Gastrocnemius medialis (tissue), 4 donors: ENCODE results near the gene DKKL1. TPM values are rescaled to one million over a fixed set of nuclear protein-coding genes. Genes with fewer than 3 reads are reported as not detected.

ENCODE experiments used
- ATAC-seq, 2 donors: fragments of 150-250 bp; one replicate each; pipeline ENCODE4 v1.9.1; 2016
- DNase-seq, 2 donors: peaks; one replicate each; pipeline ENCODE4 v3.0.0-alpha.2; 2019
- H3K27ac ChIP-seq, 4 donors: fragments of 200-600 bp; sonication (generic); 1 replicate in 1 of 4; 2 replicates in 3 of 4; pipeline ENCODE4 v1.5.1; 2016 to 2018; ENCODE audit warnings: mild to moderate bottlenecking in 2 of 4, moderate library complexity in 1 of 4
- H3K27me3 ChIP-seq, 3 donors: fragments of 200-600 bp; sonication (generic) in 2 of 3; 1 replicate in 1 of 3; 2 replicates in 2 of 3; pipeline versions ENCODE4 v1.5.1 to v1.6.0; 2016 to 2019; ENCODE audit warnings: mild to moderate bottlenecking in 1 of 3, moderate library complexity in 1 of 3
- H3K36me3 ChIP-seq, 2 donors: fragments of 200-600 bp; sonication (generic) in 1 of 2; one replicate each; pipeline ENCODE4 v1.5.1; 2017 to 2018
- H3K4me1 ChIP-seq, 2 donors: fragments of 200-600 bp; sonication (generic) in 1 of 2; one replicate each; pipeline ENCODE4 v1.5.1; 2016 to 2017; ENCODE audit warnings: mild to moderate bottlenecking in 2 of 2
- H3K4me3 ChIP-seq, 4 donors: fragments of 200-600 bp; sonication (generic) in 3 of 4; 1 replicate in 1 of 4; 2 replicates in 3 of 4; pipeline ENCODE4 v1.5.1; 2016 to 2019; ENCODE audit warnings: mild to moderate bottlenecking in 2 of 4
- H3K9me3 ChIP-seq, 3 donors: fragments of 200-600 bp; sonication (generic) in 2 of 3; 1 replicate in 1 of 3; 2 replicates in 2 of 3; pipeline ENCODE4 v1.5.1; 2016 to 2019
- POLR2A ChIP-seq, 2 donors: fragments of 450-650 bp; IDR thresholded peaks; one replicate each; pipeline ENCODE4 v1.6.1; 2017; ENCODE audit warnings: antibody characterized with exemption in 2 of 2, mild to moderate bottlenecking in 2 of 2, moderate library complexity in 2 of 2
- in situ Hi-C, 4 donors: fragments of 200-750 bp; cut with MboI; loops; one replicate each; pipeline versions ENCODE4 v1.15.0 to v1.8.0; 2017; ENCODE audit warnings: low sequenced_read_pairs in 4 of 4
- intact Hi-C: fragments of 100-400 bp; cut with DNase I; formaldehyde crosslinking; loops from one replicate; pipeline ENCODE4 v1.15.1; 2023; ENCODE audit warnings: low total_unique reads
- total RNA-seq, 4 donors: library from RNA; depleted of rRNA; stranded (reverse); fragments of >200 nt; gene quantifications; one replicate each; pipeline versions ENCODE4 v1.1.0 to v1.2.3, GENCODE V29; 2016
- TF ChIP-seq, protein P1 (sequence below), 5 experiments: fragments of 450-650 bp in 3 of 5; fragments of 200-600 bp in 2 of 5; sonication (generic) in 2 of 5; IDR thresholded peaks in 4 of 5; conservative IDR thresholded peaks in 1 of 5; 1 replicate in 4 of 5; 2 replicates in 1 of 5; pipeline ENCODE4 v1.5.1; 2016 to 2019; ENCODE audit warnings: antibody characterized with exemption in 5 of 5, mild to moderate bottlenecking in 3 of 5, moderate library complexity in 3 of 5

DKKL1 gene
- total RNA-seq, 4 donors from 2014 or later: not detected

DNA sequence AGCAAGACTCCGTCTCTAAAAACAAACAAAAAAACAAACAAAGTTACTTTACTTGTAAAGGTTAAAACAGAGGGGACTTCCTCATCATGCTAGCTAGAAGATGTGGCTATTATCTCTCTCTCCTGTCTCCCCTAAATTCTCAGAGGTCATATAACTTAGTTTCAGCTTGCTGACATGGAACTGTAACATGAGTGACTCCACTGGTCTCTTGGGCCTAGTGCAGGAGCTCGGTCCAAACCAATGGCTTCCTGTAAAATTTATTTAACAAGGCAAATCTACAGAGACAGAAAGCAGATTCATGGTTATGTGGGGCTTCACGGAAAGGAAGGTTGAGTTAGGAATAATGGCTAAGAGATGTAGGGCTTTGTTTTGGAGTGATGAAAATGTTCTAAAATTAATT, 14.8 kb downstream of the DKKL1 start:
- peaks cover 0 to 17% (median 7%) of the 10 kb centered on the region in 3 donors for H3K27me3 ChIP-seq
- no peaks in the 10 kb centered on the region for H3K4me1 ChIP-seq
- no peaks in the 10 kb centered on the region for H3K36me3 ChIP-seq
- in situ Hi-C loops (loop anchor here in 1 of 4 donors (25.0 kb wide), 1 partner anchor 159 kb away; the partner anchor contains the start of gene RCN3), intact Hi-C loops (no loop called here)
- DNase-seq (no peak), ATAC-seq (no peak)
- TF ChIP-seq POLR2A (IDR thresholded peaks at IDR 0.05): no peak
- TF ChIP-seq, protein P1, sequence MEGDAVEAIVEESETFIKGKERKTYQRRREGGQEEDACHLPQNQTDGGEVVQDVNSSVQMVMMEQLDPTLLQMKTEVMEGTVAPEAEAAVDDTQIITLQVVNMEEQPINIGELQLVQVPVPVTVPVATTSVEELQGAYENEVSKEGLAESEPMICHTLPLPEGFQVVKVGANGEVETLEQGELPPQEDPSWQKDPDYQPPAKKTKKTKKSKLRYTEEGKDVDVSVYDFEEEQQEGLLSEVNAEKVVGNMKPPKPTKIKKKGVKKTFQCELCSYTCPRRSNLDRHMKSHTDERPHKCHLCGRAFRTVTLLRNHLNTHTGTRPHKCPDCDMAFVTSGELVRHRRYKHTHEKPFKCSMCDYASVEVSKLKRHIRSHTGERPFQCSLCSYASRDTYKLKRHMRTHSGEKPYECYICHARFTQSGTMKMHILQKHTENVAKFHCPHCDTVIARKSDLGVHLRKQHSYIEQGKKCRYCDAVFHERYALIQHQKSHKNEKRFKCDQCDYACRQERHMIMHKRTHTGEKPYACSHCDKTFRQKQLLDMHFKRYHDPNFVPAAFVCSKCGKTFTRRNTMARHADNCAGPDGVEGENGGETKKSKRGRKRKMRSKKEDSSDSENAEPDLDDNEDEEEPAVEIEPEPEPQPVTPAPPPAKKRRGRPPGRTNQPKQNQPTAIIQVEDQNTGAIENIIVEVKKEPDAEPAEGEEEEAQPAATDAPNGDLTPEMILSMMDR (IDR thresholded peaks at IDR 0.05 in 4 of 5, conservative IDR thresholded peaks at IDR 0.05 in 1 of 5): no peak
- H3K4me3 ChIP-seq: no peak overlapping the region
- H3K27ac ChIP-seq: no peak overlapping the region
- H3K9me3 ChIP-seq: peaks cover 0 to 10% (median 0%) of the 10 kb centered on the region in 3 donors

DNA sequence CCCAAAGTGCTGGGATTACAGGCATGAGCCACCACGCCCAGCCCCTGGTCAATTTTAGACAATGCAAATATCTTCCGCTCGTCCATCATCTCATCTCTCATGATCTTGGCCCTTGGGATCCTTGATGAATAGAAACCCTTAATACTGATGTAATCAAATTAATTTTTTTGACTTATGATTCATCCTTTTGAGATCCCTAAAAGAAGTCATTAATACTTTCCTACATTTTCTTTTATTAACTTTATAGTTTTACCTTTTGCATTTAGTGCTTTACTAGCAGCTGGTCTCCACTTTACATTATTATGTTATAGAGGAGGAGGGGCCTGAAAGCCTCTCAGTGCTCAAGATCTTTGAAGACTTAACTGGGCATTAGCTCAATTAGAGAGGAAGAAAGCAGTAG, 16.7 kb downstream of the DKKL1 start:
- intact Hi-C loops: no loop called here
- ATAC-seq: no peak
- H3K4me3 ChIP-seq: no peak overlapping the region

DNA sequence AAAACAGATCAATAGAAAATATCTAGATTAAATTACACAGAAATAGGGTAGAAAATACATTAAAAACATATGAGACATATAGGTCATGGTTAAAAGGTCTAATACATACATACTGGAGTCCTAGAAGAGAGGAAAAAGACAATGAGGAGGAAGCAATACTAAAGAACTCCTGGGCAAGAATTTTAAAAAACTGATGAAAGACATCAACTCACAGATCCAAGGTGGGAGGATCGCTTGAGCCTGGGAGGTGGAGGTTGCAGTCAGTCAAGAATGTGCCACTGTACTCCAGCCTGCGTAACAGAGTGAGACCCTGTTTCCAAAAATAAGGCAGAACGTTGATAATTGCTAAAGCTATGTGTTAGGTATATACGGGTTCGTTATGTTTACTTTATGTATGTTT, 19.0 kb downstream of the DKKL1 start:
- ATAC-seq: no peak
- Histone ChIP-seq H3K27me3 (peaks cover 0 to 24% (median 7%) of the 10 kb centered on the region in 3 donors), H3K4me1 (no peaks in the 10 kb centered on the region), H3K4me3 (no peak overlapping the region), H3K36me3 (no peaks in the 10 kb centered on the region), H3K27ac (no peak overlapping the region), H3K9me3 (peaks cover 0 to 10% (median 0%) of the 10 kb centered on the region in 3 donors)
- in situ Hi-C loops (loop anchor here in 2 of 4 donors (10.0 to 25.0 kb wide), 2 partner anchors 62 to 155 kb away; partner anchors contain the start of genes RCN3 (in 1 of the 2) and SLC17A7 (in 1 of the 2)), intact Hi-C loops (no loop called here)
- TF ChIP-seq, protein P1 (IDR thresholded peaks at IDR 0.05 in 4 of 5, conservative IDR thresholded peaks at IDR 0.05 in 1 of 5): no peak
- TF ChIP-seq POLR2A (IDR thresholded peaks at IDR 0.05): no peak
- no peak for DNase-seq

More for the DNA sequence above, 16.7 kb downstream of the DKKL1 start:
- in situ Hi-C loops: loop anchor here in 2 of 4 donors (10.0 to 25.0 kb wide), 2 partner anchors 64 to 157 kb away; partner anchors contain the start of genes RCN3 (in 1 of the 2) and SLC17A7 (in 1 of the 2)
- peaks cover 0 to 24% (median 7%) of the 10 kb centered on the region in 3 donors for H3K27me3 ChIP-seq
- no peaks in the 10 kb centered on the region for H3K36me3 ChIP-seq
- H3K9me3 ChIP-seq: peaks cover 0 to 10% (median 0%) of the 10 kb centered on the region in 3 donors
- H3K4me1 ChIP-seq: no peaks in the 10 kb centered on the region
- no peak overlapping the region for H3K27ac ChIP-seq
- DNase-seq: no peak
- TF ChIP-seq, protein P1 (IDR thresholded peaks at IDR 0.05 in 4 of 5, conservative IDR thresholded peaks at IDR 0.05 in 1 of 5): no peak

DNA sequence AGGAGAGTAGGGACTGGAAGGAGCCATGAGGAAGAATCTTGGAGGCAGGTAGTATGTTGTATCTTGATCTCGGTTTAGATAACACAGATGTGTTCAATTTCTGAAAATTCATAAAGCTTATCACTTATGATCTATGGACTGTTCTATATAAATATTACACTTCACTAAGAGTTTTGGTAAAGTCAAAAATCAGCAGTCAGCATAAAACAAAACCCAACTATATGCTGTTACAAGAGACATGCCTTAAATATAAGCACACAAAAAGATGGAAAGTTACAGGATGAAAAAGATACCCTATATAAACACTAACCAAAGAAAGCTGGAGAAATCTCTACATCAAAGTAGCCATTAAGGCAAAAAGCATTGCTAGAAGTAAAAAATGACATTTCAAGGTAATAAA, 19.9 kb downstream of the DKKL1 start:
- in situ Hi-C loops (loop anchor here in 2 of 4 donors (10.0 to 25.0 kb wide), 2 partner anchors 61 to 154 kb away; partner anchors contain the start of genes RCN3 (in 1 of the 2) and SLC17A7 (in 1 of the 2)), intact Hi-C loops (no loop called here)
- Histone ChIP-seq H3K36me3 (no peaks in the 10 kb centered on the region), H3K27me3 (peaks cover 7 to 27% (median 8%) of the 10 kb centered on the region in 3 donors), H3K4me3 (no peak overlapping the region), H3K27ac (no peak overlapping the region), H3K4me1 (no peaks in the 10 kb centered on the region), H3K9me3 (peaks cover 0 to 10% (median 0%) of the 10 kb centered on the region in 3 donors)
- ATAC-seq (no peak), DNase-seq (no peak)
- TF ChIP-seq, protein P1 (IDR thresholded peaks at IDR 0.05 in 4 of 5, conservative IDR thresholded peaks at IDR 0.05 in 1 of 5): no peak
- TF ChIP-seq POLR2A (IDR thresholded peaks at IDR 0.05): no peak
